ENCODE data around the gene OS9.

The OS9 gene

DNA sequence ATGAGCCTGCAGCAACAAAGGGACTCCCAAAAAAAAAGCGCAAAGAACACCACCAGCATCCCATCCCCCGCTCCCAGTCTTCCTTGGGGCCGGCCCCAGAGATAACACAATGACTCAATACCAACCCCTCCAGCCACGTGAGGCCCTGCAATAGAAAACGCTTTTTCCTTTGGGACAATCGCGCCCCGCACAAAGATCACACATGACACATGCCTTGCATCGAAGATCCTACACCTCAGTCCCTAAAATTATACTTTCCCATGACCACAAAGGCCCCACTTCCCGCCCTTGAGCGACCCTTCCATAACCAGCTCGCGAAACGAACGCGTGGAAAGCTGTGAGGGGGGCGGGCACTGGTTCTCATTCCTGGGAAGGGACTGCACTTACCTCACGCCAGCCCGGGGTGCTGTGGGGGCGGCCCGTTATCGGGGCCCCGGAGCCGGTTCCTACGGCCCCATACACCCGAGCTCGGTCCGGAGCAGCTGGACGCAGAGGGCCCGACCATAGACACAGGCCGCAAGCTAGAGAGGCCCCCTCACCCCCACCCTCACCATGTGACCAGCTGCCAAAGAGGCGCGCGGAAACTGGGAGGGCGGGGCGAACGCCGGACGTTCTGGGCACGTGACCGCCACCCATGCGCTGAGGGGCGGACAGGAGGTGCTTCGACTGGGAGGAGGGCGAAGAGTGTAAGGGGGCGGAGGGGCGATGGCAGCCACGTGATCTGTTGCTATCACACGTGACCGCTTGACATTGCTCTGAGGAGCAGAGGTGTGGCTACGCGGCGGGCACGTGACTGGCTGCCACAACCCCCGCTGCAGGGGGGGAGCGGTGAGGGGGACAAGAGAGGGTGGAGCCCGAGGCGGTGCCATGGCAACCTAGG is 58.1 kb downstream of the OS9 start, which contains the start of gene CDK4:
Gene CDK4, minus strand, starts transcription at position 523 of the 880 bp plus-strand sequence. CDS start 593 bp downstream, outside the sequence.
- DNase-seq (ENCODE audit: low read depth), result peak; percentile 97

DNA sequence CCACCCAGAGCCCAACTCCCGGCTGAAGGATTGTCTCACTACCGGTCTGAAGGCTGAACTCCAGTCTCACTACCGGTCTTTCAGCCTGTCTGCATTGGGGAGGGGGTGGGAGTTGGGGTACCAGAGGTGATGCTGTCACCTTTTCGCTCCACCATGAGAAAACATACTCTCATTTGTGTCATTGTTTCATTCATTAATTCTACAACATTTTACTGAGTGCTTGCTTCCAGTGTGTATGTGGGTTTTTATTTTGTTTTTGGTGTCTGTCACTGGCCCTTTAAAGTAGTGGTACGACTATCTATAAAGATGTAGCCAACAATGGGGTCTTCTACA is 58.7 kb downstream of the OS9 start:
- no peak for DNase-seq (ENCODE audit: low read depth)

DNA sequence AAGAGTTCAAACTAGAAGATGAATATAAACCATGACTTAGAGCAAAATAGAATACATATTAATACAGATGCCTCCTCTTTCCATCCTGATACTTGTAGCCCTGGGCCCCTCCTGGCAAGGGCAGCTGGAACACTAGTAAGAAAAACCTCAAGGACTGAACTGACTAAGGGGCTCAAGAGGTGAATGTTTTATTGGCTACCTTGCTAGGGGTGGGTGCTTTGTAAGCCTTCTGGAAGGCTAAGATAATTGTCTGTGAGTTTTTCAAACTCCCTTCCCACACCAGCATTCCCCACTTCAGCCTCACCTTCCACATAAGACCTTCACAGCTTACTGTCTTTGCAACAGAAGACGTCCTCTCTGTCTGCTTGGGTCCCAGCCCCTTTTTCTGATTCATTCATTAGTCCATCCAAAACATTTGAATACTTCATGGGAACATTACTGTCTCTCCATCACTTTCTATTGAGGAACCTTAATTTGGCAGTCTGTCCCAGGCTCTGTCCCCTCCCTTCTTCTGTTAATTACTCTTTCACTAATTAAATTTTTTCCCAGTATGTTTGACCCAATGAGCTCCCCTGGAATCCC is 59.9 kb downstream of the OS9 start:
- no peak for DNase-seq (ENCODE audit: low read depth)

DNA sequence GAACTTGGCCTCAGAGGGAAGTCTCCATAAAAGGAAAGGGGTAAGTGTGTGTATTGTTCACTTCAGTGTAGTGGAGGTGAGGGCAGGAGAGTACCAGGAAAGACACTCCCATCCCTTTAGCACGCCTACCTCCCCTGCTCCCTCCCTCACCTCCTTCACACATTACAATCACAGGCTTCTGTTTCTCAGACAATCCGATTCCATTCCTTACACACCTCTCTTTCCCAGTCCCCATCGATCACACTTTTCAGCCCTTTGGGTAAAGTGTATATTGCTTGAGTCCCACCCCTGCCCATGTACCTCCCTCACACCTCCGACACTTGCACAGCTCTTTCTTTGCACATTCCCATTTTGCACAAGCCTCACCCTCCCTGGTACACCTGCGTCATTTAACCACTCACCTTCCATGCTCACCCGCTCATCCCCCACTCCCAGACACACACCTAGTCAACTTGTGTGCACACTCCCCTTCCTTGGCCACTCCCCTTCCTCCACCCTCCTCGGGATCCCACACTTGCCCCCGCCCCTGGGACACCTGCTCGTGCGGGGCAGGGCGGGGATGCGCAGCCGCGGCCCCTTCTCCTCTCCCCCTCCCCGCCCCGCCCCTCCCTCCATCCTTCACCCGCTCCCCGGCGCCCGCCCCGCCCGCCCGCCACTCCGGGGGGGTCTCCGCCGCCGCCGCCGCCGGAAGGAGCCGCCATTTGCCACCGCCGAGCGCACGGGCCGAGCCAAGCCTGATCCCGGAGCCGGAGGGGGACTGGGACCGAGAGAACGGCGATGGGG is 60.7 kb downstream of the OS9 start, which contains the start of gene MARCHF9:
Gene MARCHF9, plus strand, starts transcription at position 693 of the 783 bp plus-strand sequence. CDS start 426 bp downstream, outside the sequence.
- DNase-seq (ENCODE audit: low read depth), result peak; percentile 84

DNA sequence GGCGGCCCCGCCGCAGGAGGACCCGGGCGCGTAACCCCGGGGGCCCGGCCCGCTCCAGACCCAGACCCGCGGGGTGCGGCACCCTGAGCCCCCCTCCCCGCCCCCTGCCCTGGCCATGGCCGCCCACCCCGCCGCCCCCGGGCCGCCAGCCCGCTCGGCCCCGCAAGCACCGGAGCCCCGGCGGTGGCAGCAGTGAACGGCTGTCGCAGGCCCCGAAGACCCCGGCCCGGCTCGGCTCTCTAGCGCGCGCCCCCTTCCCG is 61.2 kb downstream of the OS9 start:
- no peak for DNase-seq (ENCODE audit: low read depth)

DNA sequence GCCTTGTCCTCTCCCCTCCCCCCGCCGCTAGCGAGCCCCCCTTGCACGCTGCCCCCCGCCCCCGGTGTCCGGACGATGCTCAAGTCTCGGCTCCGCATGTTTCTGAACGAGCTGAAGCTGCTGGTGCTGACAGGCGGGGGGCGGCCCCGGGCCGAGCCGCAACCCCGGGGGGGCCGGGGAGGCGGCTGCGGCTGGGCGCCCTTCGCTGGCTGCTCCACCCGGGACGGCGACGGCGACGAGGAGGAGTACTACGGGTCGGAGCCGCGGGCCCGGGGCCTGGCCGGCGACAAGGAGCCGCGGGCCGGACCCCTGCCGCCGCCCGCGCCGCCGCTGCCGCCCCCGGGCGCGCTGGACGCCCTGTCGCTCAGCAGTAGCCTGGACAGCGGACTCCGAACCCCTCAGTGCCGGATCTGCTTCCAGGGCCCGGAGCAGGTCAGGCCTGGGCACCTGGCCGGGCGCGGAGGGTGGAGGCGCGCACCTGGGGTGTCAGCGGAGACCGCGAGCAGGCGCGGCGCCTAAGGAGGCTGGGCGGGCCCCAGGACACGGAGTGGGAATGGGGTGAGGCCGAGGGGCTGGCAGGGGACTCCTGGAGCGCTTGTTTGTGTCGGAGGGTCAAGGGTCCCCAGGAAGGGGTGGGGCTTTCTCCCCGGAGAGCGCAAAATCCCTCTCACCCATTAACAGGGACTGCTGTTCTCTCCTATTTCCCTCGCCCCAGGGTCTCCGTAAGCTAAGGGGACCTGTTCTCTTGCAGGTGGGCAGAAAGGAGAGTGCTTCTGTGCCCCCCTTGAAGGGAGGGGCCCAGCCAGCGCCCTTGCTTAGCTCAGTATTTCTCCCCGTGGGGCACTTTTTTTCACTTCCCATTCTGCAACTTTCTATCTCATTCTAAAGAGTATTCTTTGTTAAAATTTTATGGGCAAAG is 61.8 kb downstream of the OS9 start:
- no peak for DNase-seq (ENCODE audit: low read depth)

DNA sequence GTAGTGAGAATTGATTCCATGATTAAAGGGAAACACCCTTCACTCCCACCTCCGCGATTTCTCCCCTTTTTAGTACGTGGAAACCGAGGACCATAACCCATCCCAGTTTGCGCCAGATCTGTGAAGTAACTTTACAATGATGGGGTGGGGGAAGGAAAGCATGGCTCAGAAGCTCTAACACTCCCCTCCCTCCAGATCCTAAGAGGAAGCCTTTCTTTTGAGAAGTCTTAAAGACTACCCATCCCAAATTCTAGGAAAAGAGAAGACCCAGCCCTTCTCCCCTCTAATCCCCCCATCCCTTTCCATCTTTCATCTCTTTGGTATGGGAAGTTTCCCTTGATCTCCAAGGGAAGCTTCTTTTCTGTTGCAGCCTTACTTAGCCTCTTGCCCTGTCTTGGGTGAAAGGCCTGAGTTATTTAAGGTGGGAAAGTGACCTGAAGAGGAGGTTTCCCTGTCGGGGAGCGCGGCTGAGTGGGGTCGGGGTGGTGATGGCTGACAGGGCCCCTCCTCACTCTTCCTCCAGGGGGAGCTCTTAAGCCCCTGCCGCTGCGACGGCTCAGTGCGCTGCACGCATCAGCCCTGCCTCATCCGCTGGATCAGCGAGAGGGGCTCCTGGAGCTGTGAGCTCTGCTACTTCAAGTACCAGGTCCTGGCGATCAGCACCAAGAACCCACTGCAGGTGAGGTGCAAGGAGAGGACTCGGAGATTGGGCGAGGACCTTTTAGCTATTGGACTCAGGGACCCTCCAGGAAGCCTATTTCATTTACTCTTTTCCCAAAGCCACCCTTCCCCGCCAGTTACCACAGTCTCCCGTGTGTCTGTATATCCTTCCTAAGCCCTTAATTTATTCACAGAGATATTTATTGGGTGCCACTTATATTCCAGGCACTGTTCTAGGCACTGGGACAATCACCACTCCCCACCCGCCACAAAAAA is 62.7 kb downstream of the OS9 start:
- peak; percentile 61 for DNase-seq (ENCODE audit: low read depth)

DNA sequence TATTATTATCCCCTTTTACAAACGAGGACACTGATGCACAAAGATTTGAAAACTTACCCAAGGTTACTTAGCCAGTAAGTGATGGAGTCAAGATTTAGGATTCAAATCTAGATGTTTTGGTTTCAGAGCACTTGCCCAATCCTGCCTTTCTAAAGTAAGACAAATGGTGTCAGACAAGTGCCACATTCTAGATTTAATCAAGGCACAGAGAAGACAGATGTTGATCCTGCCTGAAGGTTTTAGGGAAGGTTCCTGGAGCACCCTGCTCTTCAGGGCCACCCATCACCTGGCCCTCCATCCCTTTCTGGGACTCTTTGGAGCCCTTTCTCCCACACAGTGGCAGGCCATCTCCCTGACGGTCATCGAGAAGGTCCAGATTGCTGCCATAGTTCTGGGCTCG is 63.8 kb downstream of the OS9 start:
- no peak for DNase-seq (ENCODE audit: low read depth)

DNA sequence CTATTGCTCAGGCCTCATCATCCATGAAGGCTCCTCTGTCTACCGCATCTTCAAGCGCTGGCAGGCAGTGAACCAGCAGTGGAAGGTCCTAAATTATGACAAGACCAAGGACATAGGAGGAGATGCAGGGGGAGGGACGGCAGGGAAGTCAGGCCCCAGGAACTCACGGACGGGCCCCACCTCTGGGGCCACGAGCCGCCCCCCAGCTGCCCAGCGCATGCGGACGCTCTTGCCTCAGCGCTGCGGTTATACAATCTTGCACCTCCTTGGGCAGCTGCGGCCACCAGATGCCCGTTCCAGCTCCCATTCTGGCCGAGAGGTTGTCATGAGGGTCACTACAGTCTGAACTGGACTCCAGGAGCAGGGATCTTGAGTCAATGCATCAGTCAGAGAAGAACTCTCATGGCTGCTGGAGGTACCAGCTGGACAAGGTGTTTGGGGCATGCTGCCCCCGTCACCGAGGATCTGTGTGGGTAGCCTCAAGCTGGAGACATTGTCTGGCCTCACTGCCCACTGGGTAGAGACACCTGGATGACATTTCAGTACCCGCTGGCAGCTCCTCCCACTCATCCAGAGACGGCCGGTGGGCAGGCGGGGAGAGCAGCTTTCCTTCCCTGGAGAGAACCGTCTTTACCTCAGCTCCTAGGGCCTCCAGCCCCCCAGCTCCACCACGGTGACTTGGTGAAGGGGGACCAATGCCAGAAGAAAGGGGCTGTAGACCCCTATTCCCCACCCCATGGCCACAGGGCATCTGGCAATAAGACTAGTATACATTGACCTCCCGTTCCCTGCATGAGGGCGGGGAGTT is 64.8 kb downstream of the OS9 start:
- no peak for DNase-seq (ENCODE audit: low read depth)

DNA sequence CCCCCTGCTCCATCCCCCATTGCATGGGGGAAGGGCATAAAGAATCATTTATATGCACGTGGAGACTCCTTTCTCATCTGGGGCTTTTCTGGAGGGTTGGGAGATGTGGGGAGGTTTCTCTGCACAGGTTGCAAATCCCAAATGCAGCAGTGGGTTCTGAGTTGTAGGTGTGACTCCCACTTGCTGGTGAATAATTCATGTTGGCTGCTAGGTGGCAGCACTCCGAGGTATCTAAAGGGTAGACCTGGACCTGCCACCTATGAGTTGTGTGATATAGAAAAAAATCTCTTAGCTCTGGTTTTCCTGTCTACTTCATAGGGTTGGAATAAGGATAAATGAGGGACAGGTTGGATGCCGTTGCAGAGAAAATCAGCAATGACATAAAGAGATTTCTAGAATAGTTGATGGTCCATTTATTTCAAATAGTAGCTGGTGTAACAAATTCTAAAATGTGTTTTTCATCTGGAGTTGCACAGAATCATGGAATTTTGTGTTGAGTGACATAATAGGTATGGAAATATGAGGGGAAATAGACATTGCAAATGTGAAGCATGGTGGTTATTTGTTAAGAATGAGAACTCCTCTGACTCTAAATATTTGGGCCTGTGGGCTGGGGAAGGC is 65.5 kb downstream of the OS9 start:
- no peak for DNase-seq (ENCODE audit: low read depth)

DNA sequence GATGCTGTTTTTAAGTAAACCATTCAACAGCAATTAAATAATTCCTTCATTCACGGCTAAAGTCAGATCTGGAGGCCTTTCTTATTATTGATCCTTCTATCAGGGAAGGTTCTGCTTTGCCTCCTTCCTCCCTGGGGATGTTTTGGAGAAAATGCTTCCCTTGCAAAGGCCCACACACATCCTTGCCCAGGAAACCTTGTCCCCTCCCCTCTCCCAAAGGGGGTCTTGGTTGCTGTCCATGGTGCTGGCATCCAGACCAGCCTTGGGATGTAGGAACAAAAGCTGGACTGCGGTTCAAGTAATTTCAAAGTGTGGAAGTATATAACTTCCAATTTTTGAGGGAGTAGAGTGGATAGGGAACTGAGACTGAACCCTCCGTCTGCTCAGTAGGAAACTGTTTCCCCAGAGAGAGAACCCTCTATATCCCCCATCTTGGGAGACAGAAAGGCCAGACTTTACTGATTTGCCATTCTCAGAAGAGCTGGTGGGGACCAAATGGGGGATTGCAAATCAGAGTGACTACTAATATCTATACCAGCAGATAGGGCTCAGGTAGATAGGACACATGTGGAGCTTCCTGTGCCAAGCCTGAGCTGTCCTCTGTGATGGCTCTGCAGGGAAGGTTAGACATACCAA is 66.5 kb downstream of the OS9 start:
- no peak for DNase-seq (ENCODE audit: low read depth)

DNA sequence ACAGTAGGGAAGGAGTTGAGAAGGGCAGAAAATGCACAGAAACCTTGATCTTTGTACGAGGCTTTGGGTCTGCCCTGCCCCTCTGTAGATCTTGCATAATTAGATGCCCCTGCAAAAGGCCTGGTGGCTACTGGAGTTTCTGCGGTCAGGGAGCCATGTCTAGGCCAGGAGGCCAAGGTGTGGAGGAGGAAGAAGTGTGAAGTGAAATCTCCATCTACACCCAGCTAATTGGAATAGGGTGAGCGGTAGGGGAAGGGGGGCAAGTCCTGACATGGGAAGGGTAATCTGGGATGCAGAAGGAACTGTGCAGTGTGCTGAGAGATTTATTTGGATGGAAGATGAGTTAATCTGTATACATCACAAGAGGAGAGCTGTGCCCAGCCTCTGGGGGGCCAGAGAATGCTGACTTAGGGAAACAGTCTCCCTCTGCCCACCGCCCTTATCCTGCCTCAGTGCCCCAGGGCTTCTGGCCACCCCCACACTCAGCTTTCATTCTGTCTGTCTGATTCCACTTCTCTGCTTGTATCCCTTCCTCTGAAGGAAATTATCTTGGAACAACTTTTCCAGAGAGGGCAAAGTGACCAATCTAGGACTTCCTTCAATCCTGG is 67.6 kb downstream of the OS9 start:
- DNase-seq (ENCODE audit: low read depth), result no peak

DNA sequence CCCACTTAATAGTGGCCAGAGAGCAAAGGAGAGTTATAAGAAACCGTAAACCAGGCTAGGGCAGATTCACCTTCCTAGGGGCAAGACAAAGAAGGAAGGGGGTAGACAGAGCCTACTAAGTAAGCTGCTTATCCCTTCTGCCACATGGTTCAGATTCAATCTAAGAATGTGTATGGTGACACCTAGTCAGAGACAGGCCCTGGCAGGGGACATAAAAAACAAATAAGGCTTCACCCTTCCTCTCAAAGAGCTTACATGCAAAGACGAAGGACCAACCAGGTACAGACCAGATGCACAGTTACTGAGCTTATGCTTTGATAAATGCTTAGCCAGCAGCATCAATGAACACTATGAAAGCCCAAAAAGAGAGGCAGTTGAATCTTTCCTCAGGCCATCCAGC is 68.5 kb downstream of the OS9 start:
- no peak for DNase-seq (ENCODE audit: low read depth)

DNA sequence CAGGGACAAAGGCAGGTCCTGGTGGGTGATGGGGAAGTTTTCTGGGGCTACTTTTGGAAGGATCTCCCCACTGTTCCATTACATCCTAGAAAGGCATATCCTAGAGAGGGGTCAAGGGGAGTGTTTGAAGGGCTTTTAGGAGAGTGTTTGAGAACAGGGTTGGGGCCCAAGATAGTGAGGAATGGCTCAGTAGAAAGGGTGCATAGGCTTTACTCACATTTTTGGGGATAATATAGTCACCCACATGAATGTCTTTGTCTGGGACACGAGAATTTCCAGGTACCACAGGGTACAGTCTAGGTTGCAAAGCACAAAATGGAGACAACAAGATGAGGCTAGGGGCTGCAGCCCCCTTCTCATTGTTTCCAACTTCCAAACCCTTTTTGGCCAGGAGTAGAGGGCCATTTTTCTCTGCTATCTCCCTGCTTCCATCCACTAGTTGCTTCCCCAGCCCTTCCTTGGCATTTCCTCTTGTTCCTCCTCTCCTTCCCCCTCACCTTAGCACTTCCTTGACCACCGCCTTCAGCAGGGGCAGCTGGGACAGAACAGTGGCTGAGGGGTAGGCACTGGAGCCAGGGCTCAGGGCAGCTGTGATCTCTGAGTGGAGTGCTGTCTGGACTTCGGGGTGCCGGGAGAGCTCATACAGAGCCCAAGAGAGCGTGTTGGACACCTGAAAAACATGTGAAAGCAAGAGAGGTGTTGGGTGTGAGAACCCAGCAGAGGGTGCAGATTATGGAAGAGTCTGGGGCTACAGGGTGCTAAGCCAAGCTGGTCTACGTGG is 70.1 kb downstream of the OS9 start:
- no peak for DNase-seq (ENCODE audit: low read depth)

DNA sequence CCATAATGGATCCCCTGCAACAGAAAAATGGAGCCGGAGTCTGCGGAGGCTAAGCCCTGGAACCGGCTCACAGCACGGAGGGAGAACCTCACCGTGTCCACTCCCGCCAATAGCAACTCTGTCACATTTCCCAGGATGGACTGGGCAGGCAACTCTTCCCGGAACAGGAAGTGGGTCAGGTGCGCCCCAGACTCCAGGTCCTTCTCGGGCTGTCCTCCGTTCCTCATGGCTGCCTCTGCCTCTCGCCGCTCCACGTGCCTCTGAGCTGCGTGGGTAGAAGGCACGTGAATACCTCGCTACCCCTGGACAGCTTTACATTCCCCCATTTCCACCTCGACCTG is 70.7 kb downstream of the OS9 start:
- no peak for DNase-seq (ENCODE audit: low read depth)

DNA sequence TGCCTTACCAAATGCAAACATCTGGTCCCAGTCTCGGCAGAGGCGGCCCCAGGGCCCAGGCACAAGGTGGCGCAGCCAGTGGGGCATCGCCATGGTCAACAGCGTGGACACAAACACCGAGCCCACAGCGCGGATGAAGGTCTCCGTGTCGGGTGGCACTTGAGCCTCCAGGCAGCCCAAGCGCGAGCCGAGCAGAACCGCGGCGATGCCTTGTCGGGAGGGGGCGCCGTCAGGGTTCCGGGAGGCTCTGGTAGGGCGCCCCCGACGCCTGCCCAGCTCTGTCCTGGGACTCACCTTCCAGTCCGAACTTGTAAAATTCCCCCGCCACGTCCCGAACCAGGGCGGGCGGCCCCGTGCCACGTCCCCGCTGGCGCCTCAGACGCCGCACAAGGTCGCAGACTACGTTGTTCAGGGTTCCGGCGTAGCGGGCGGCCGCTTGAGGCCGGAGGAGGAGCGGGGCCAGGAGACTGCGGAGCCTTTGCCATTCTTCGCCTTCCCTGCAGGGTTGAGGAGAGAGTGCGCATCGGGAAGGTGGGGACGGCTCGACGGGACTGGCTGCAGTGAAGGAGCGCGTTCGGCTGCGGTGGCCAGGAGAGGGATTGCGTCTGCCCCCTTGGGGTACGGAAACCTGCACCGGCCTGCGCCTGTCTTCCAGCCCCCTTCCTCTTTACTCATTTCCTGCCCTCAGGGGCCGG is 71.2 kb downstream of the OS9 start:
- no peak for DNase-seq (ENCODE audit: low read depth)

DNA sequence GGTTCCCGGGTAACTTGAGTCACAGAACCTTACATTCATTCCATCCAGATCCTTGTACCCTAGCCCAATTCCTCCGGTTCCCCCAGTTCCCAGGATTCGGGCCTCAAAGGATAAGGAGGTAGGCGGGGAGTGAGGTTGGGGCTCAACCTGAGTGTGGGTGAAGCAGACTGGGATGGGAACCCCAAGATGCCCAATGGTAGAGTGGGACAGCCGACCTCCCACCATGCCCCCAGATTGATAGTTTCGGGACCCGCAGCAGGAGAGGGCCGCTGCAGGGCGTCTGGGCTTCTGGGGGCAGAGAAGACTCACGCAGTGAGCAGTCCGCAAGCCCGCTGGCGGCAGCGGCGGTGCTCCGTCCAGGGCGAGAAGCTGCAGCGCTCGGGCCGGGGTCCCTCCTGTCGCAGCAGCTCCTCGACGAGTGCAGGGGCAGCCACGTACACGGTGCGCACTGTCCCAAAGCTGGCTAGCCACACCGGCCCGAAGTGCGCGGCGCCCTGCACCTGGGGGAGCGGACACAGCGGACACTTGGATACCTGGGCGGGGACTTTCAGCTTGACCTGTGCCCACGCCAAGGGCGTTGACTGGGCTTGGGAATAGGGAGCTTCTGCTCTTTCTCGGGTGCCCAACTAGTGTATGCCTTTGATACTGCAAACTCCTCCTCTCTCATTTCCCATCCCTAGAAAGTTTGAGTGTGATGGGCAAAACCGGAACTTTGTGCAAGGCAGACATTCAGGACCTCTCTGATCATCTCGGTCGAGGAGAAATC is 71.9 kb downstream of the OS9 start:
- DNase-seq (ENCODE audit: low read depth), result no peak
